Psoas muscle (tissue), 8 donors: Measurements from ENCODE around the gene MLLT3. TPM values are rescaled to one million over a fixed set of nuclear protein-coding genes. Genes with fewer than 3 reads are reported as not detected.

Source experiments
- ATAC-seq, 4 donors: fragments of 200-7000 bp; cut with Tn5 transposase; one replicate each; pipeline ENCODE4 v1.9.1; 2020; ENCODE audit warnings: moderate library complexity in 3 of 4, mild to moderate bottlenecking in 2 of 4
- DNase-seq, 2 donors: peaks; one replicate each; pipeline ENCODE4 v3.0.0-alpha.2; 2020
- H3K27ac ChIP-seq: fragments of 200-600 bp; one replicate; pipeline ENCODE4 v1.8.0; 2022
- H3K27me3 ChIP-seq, 3 donors: fragments of 200-600 bp in 1 of 3; one replicate each; pipeline versions ENCODE4 v1.6.1 to v1.8.0; 2013 to 2022; ENCODE audit warnings: low read length in 2 of 3, mild to moderate bottlenecking in 2 of 3, moderate library complexity in 1 of 3; ENCODE audit not compliant: insufficient read depth in 3 of 3
- H3K36me3 ChIP-seq, 2 donors: fragments of 200-600 bp in 1 of 2; one replicate each; pipeline versions ENCODE4 v1.6.1 to v1.8.0; 2013 to 2022; ENCODE audit warnings: low read depth in 1 of 2, mild to moderate bottlenecking in 1 of 2, moderate library complexity in 1 of 2; ENCODE audit not compliant: insufficient read depth in 1 of 2
- H3K4me1 ChIP-seq: fragments of 200-600 bp; one replicate; pipeline ENCODE4 v1.8.0; 2022
- H3K4me3 ChIP-seq: fragments of 200-600 bp; one replicate; pipeline ENCODE4 v1.8.0; 2022; ENCODE audit warnings: mild to moderate bottlenecking
- H3K9me3 ChIP-seq: fragments of 200-600 bp; one replicate; pipeline ENCODE4 v1.8.0; 2022
- CTCF ChIP-seq: fragments of 200-600 bp; IDR thresholded peaks from one replicate; pipeline ENCODE4 v1.8.0; 2022; ENCODE audit warnings: antibody characterized with exemption
- WGBS, 3 donors: extraction: QIAGEN DNeasy Blood & Tissue Kit; methylation state at CpG; one replicate each; pipeline versions ENCODE4 v1.1.6 to v1.1.7; 2013; 5-methylcytosine and 5-hydroxymethylcytosine counted together
- intact Hi-C, 2 donors: fragments of 100-400 bp; cut with DNase I; formaldehyde crosslinking; loops; one replicate each; pipeline versions ENCODE4 v1.11.0 to v1.14.2; 2022
- polyA plus RNA-seq, 3 donors: library from polyadenylated mRNA; stranded (reverse); fragments of 200-250 nt; gene quantifications; one replicate each; pipeline ENCODE4 v1.2.3, GENCODE V29; 2013
- total RNA-seq, 4 donors: library from RNA; stranded (reverse); fragmentation: NEBNext Ultra II Directional in 2 of 4; extraction: Animal tissue kit (Norgen Biotek cat#: 25700) in 2 of 4; gene quantifications; one replicate each; pipeline versions ENCODE4 v1.2.1 to v1.2.4, GENCODE V29; 2021 to 2023
- donor health status: healthy with polysubstance abuse.
- donor health status: DM: no; HTN: no; CAD: no; lungs with moderate emphysema.
- donor health status: Bipolar disorder and iron deficiency.
- donor health status: healthy.
- donor health status: DM: yes; HTN: yes; CAD: no.
- donor health status: DM: no; HTN: no; CAD: no.
- donor health status: DM: no; HTN: no; CAD: no.
- donor health status: DM: yes; HTN: yes; CAD: no.

The MLLT3 gene
- total and polyA plus RNA-seq, 7 donors = 1.2 to 9.8 (median 3.3) TPM

GRCh38 chr9:20509466-20509865, 112.8 kb downstream of the MLLT3 start:
- intact Hi-C loops = no loop called here
- H3K4me1 ChIP-seq = peaks cover 13% of the 10 kb centered on the region
- no peaks in the 10 kb centered on the region for H3K36me3 ChIP-seq
- no peak for TF ChIP-seq CTCF
- DNase-seq = no peak
- peak in 2 of 4 donors; percentile 29 to 50 for ATAC-seq
- H3K27me3 ChIP-seq = no peaks in the 10 kb centered on the region
- no peak overlapping the region for H3K4me3 ChIP-seq
- H3K27ac ChIP-seq = no peak overlapping the region
- WGBS, 3 donors = 29 to 35% (median 33%) methylated on average over 3 of the region's 3 CpGs
- no peaks in the 10 kb centered on the region for H3K9me3 ChIP-seq

- Histone ChIP-seq H3K36me3 (no peaks in the 10 kb centered on the region), H3K27ac (no peak overlapping the region), H3K9me3 (no peaks in the 10 kb centered on the region), H3K27me3 (no peaks in the 10 kb centered on the region), H3K4me1 (peaks cover 13% of the 10 kb centered on the region), H3K4me3 (no peak overlapping the region)
- intact Hi-C loops = no loop called here
- 77 to 82% (median 78%) methylated on average over 2 of the region's 2 CpGs for whole genome bisulfite sequencing, 3 donors
- DNase-seq (no peak), ATAC-seq (no peak)
- no peak for TF ChIP-seq CTCF
These were observed 114.1 kb downstream of the MLLT3 start for GRCh38 chr9:20508242-20508641.

- DNase-seq (no peak), ATAC-seq (no peak)
- Histone ChIP-seq H3K4me1 (peaks cover 8% of the 10 kb centered on the region), H3K36me3 (no peaks in the 10 kb centered on the region), H3K9me3 (no peaks in the 10 kb centered on the region), H3K27ac (no peak overlapping the region), H3K27me3 (no peaks in the 10 kb centered on the region), H3K4me3 (no peak overlapping the region)
- TF ChIP-seq CTCF = no peak
- 0 to 47% (median 0%) methylated on average over 1 of the region's 1 CpG for WGBS, 3 donors
- intact Hi-C loops = no loop called here
These were observed 114.9 kb downstream of the MLLT3 start for GRCh38 chr9:20507431-20507830.

- 82 to 86% (median 84%) methylated on average over 11 of the region's 11 CpGs for WGBS, 3 donors
- Histone ChIP-seq H3K4me3 (no peak overlapping the region), H3K27me3 (no peaks in the 10 kb centered on the region), H3K27ac (no peak overlapping the region), H3K36me3 (no peaks in the 10 kb centered on the region), H3K9me3 (no peaks in the 10 kb centered on the region), H3K4me1 (peaks cover 4% of the 10 kb centered on the region)
- DNase-seq (no peak), ATAC-seq (no peak)
- intact Hi-C loops = no loop called here
- TF ChIP-seq CTCF = no peak
These were observed 116.0 kb downstream of the MLLT3 start for GRCh38 chr9:20506099-20506900.

GRCh38 chr9:20505574-20505973, 116.7 kb downstream of the MLLT3 start:
- 35 to 59% (median 45%) methylated on average over 5 of the region's 5 CpGs for WGBS, 3 donors
- Histone ChIP-seq H3K36me3 (no peaks in the 10 kb centered on the region), H3K4me1 (peaks cover 4% of the 10 kb centered on the region), H3K9me3 (no peaks in the 10 kb centered on the region), H3K27me3 (no peaks in the 10 kb centered on the region), H3K4me3 (no peak overlapping the region), H3K27ac (no peak overlapping the region)
- intact Hi-C loops = no loop called here
- TF ChIP-seq CTCF = no peak
- no peak for DNase-seq
- peak in 2 of 4 donors; percentile 43 to 56 for ATAC-seq
